Activated gamma-delta T cell (primary cell): ENCODE measurements around the gene NHERF1.

Experiments
- DNase-seq: peaks from one replicate; lab custom pipeline; 2025; lab: John Stamatoyannopoulos, UW

Gene NHERF1

DNA sequence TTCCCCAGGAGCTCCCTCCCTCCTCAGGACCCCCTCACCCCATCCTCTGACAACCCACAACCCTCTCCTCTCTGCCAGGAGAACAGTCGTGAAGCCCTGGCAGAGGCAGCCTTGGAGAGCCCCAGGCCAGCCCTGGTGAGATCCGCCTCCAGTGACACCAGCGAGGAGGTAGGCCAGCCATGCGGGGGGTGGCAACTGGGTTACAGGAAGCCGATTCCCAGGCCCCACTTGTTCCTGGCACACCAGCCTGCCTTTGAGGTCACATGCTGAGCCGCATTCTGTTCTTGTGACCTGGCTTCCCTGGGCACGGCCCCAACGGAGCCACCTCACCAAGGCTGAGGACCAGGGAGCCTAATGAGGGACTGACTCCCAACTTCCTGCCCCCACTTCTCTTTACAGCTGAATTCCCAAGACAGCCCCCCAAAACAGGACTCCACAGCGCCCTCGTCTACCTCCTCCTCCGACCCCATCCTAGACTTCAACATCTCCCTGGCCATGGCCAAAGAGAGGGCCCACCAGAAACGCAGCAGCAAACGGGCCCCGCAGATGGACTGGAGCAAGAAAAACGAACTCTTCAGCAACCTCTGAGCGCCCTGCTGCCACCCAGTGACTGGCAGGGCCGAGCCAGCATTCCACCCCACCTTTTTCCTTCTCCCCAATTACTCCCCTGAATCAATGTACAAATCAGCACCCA is 19.8 kb downstream of the NHERF1 start:
- no peak for DNase-seq

DNA sequence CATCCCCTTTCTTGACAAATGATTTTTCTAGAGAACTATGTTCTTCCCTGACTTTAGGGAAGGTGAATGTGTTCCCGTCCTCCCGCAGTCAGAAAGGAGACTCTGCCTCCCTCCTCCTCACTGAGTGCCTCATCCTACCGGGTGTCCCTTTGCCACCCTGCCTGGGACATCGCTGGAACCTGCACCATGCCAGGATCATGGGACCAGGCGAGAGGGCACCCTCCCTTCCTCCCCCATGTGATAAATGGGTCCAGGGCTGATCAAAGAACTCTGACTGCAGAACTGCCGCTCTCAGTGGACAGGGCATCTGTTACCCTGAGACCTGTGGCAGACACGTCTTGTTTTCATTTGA is 20.3 kb downstream of the NHERF1 start:
- DNase-seq, result no peak

DNA sequence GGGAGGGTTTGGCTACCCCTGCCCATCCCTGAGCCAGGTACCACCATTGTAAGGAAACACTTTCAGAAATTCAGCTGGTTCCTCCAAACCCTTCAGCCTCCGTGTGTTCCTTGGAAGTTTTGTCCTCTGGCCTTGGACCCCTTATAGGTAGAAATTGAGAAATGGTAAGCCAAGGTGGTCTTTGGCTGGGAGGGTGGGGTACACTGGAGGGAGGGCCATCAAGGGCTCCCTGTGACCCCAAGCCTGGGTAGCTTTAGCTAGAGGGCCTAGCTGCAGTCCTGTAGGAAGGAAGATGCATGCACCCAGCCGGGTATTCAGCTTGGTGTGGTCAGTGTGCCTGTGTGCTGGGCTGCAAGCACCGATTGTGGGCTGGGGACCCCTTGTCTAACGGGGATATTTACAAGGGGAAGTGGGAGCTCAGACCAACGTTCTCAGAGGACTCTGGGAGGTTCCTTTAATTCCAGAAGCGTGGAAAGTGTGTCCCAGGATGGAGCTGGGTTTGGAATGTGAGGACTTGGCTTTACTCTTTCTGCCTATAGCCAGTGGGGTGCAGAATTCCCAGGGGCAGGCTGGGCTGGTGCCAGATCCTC is 20.9 kb downstream of the NHERF1 start:
- DNase-seq, result no peak

DNA sequence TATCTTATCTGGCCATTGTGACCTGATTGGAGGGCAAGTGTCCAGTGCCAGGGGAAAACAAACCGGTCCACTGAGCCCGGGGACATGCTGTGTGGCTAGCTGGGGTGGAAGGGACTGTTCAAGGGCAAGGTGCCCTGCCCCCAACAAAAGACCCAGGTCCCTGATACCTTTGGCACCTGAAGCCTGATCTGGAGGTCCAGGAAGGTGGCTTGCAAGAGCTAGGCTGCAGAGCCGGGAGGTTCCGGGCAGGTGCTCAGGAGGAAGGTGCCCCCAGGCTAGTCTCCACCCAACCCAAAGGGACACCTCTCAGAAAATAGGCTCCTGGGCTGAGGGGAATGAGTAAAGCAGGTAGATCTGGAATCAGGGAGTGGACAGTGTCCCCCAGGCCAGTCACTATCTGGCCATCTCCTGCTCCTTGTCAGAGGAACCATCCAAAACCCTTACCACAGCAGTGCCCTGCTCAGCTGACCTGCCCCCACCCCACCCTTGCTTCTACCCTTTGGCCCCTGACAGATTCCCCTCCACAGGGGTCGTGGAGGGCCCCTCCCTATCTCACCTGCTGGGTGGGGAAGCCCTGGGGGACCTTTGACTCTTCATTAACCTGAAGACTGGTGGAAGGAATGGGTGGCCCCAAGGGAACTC is 21.5 kb downstream of the NHERF1 start:
- DNase-seq, result no peak

DNA sequence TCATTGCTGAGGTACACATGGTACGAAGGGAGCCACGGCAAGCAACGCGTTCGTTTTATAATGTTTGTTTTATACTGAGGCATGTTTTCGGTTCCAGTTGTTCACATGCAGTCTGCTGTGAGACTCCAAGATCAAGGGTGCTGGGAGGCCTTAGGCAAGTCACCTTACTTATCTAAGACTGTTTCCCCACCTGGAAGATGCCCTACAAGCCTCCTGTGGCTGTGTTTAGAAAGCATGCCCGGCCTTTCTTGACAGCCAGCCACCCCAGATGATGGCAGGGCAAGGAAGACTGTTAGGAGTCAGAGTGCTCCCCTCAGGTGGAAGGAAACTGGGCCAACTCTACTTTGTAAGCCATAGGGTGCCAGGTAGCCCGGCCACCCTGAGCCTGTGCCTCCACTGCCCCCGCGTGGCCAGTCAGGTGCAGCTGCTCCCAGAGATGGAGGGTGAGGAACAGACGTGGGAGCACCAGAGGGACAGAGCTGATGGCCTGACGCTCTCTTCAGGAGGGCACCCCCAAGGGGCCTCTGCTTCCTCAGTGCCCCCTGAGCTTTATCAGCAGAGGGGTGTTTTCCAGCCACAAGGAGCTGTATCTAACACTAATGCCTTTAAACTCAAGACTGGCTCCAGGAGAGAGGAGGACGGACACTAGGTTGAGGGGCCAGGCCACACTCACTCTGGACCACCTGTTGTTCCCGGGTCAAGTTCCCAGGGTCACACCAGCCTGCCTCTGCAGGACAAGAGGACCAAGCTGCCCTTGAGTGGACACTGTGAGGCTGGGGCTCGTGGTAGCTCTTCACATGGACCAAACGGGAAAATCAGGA is 22.3 kb downstream of the NHERF1 start:
- peak; percentile 50 for DNase-seq

DNA sequence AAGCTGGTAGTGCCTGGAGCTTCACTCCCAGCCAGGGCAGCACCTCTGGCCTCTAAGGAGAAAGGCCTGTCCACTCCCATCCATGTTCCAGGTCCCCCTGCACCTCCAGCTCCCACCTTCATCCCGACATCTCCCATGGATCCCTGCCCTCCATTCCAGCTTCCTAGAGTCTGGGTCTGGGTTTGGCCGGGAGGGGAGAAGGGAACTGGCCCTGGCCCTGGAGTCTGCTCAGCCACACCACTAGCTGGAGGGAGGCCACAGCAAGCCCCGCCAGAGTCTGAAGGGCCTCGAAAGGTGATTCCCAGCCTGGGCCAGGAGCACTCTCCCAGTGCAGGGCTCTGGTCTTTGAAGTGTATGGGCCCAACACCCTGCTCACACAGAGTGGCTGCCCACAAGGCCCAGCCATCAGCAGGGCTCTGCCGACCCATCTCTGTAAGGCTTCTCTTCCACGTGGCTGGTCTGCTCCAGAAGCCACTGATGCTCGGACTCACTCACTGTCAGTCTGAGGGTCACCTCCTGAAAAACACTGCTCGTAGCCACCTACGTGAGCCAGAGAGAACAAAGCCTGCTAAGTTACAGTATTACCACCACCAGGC is 23.0 kb downstream of the NHERF1 start:
- no peak for DNase-seq

DNA sequence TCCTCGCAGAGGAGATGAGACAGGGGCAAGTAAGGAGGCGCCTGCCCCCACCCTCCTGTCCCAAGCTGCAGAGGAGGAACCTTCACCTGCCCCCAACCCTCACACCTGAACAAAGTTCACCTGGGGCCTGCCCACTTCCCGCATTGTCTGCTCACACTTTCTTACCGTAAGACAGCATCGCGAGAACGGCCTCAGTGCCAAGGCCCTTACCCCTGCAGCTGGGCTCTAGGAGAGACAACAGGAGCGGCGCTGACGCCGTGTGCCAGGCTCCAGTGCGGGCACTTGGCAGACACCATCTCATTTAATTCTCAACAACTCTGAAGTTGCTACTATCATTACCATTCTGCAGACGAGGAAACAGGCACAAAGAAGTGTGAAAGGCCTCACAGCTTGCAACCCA is 23.6 kb downstream of the NHERF1 start:
- no peak for DNase-seq

DNA sequence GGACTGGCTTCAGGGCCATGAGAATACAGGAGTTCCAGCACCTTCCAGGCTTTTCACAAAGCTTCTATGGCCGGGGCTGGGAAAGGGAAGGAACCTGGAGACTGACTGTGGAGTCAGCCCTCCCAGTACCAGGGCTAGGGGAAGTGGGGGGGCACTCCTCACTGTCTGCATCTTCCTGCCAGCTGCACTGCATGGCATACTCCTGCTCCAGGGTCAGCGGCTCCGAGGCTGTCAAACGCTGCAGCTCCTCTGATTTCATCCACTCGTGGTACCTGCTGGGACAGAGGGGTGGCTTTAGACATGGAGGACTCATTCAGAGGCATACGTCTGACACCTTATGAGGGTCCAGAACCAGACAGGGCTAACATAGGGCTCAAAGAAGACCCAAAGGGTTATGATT is 25.0 kb downstream of the NHERF1 start:
- no peak for DNase-seq

DNA sequence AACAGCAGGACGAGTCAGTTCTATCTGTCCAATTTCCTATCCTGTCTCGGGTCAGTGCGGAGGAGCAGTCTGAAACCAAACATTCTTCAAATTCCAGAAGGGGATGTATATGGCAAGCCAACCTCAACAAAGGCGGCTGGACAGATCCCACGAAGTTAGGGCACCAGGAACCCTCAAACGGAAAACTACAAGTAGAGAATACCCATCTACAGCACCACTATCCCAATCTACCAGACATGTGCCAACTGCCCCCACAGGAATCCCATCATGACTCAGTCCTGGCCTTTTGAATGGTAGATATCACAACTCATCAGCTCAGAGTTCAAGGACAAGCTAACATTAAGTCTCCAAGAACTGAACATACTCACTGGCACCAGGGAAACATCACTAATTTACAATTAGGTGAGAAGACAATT is 25.5 kb downstream of the NHERF1 start:
- no peak for DNase-seq

DNA sequence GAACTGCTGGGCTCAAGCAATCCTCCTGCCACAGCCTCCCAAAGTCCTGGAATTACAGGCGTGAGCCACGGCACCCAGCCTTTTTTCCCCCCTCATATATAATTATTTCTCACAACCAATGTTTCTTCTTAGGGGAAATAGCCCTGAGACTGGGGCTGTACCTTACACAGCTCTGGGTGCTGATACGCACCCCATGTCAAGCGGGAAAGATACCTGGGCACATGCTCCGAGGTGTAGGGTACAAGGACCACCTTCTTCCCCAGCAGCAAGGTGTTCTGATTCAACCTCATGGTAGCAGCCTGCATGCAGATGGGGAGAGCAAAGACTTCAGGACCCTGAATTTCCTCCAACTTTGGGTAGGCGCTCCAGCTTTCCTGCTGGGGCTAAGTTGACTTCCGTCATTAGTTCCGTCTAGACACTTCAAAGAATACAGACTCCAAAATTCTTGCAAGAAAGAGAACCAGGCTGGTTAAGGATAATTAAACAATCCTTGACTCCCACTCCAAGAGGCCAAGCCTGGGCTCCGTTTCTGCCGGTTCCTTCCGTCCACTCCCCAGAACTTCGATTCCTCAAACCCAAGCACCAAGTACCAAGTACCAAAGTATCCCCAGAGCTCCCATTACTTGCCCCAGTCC is 27.1 kb downstream of the NHERF1 start:
- no peak for DNase-seq

DNA sequence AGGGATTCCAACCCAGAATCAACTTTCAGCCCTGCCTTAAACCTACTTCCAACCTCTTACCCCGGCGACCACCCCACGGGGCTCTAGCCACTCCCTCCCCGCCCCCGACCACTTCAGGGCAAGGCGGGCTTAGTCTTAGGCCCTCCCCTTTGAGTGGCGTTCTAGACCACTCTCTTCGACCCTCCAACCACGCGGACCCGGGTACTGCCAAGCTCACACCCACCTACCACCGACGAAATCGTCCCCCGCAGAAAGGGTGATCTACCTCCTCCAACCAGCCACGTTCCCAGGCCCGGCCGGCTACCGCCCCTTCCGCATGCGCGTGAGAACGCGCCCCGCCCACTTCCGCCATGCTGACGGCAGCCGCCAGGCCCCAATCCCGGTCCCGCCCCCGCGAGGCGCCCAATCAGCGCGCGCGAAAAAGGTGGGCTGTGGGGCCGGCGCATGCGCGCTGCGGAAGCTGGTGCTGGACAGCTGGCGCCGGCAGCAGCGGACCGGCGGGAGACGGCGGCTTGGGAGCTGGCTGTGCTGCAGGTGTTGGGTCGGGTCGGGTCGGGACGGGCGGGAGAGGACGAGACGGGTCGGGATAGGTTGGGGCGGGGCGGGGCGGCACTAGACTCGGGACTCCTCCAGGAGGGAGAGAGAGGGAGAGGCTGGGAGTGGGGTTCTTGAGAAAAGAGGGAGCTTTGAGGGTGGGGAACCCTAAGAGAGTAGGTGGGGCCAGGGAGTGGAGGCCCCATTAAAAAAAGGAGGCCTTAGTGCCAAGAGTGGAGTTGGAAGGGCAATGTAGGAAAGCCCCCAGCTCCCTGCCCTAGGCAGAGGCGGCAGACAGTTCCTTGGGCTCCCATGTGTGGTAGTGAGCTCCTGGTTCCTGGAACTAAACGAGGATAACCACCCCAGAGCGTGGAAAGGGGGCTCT is 27.9 kb downstream of the NHERF1 start, which contains the start of gene NAT9:
Gene NAT9 (minus strand): TSS at position 302 of the 919 bp plus-strand sequence. CDS start 647 bp downstream, outside the sequence.
- DNase-seq, result peak; percentile 98

DNA sequence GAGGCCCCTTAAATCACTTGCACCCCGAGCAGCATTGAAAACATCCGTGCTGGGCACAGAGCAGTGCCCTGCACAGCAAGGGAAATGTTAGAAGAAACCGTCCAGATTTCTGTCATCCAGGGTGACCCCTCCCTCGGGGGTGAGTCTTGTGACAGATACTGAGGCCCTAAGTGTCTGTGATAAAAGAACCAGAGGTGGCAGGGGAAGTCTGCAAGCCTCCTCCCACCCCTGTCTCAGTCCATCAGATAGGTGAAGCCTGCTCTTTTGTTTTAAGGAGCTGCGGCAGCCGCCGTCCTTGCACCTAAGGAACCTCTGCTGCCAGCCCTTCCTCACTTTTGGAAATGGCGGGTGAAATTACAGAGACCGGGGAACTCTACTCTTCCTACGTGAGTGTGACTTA is 28.6 kb downstream of the NHERF1 start:
- no peak for DNase-seq

DNA sequence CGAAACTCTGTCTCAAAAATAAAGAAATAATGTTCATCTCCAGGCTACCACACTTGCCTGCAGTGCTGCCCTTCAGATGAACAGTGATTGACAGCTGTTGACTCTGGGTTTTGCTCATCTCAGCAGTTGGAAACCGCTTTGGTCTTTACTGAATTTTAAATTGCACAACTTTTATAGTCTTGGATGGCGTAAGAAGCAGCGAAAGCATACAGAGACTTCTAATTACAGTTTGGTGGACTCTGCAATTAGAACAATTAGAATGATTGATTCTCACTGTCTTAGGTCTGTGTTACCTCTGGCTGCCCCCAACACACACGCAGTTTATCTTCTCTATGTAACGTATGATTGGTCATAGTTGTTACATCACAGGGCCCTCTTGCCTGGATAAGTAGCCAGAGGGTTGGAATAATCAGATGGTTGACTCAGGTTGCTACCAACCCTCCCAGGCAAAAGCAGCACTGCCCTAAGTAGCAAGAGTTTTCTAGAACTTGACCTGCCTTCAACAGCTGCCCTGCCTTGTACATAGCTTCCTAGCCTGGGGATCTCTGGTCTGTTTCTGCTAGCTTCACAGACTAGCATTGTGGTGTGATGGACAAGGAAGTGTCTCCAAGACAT is 29.6 kb downstream of the NHERF1 start:
- no peak for DNase-seq

DNA sequence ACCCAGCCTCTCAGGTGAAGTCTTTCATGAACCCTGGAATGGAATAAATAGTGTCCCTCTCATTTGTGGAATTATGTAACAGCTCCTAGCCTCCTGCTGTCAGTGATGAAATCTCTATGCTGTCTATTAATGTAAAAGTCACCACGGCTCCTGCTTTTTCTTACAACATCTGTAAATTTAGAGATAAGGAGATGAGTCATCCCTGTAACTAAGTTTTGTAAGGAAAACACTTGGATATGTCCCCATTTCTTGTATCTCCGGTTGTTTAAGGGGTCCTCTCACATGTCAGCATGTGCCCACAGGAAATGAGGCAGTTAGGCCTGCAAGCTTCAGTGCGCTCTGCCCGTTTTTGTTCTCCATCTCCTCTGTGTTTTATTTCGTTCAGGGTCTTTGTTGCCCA is 30.5 kb downstream of the NHERF1 start:
- no peak for DNase-seq

DNA sequence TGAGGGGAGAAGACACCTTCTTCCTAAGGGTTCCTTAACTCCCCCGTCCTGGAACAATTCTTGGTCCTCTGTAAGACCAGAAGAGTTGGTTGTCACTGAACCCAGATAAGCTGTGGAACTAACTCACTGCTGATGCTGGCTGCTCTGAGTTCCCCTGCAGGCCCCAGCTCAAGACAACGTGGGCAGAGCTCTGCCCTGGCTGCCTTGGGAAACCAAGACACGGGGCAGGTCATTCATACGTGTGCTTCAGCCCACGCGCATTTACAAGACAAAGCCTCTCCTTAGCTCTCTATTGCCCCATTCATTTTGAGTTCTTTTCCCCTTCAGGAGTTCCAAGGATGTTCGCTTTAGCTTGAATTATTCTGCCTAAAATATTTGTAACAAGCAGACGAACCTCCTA is 31.1 kb downstream of the NHERF1 start:
- no peak for DNase-seq

DNA sequence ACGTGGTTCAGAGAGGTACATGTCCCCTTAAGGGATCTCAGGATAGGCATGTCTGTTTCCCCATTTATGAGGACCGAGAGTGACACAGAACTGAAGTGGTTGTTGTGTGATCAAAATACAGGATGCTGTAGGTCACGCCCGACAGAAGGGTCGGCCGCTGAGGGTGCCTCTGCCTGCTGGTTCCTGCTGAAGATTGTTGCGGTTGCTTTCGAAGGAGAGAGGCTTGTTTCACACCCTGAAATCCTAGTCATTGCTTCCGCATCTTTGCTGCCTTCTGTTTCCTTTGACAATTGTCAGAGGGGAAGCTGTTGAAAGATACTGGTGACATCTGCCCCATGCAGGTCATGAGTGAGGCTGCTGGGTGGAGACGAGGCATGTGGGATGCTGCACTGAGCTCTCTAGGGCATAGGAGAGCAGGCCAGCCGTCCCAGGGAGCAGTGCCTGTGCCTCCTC is 31.5 kb downstream of the NHERF1 start:
- DNase-seq, result peak; percentile 46

DNA sequence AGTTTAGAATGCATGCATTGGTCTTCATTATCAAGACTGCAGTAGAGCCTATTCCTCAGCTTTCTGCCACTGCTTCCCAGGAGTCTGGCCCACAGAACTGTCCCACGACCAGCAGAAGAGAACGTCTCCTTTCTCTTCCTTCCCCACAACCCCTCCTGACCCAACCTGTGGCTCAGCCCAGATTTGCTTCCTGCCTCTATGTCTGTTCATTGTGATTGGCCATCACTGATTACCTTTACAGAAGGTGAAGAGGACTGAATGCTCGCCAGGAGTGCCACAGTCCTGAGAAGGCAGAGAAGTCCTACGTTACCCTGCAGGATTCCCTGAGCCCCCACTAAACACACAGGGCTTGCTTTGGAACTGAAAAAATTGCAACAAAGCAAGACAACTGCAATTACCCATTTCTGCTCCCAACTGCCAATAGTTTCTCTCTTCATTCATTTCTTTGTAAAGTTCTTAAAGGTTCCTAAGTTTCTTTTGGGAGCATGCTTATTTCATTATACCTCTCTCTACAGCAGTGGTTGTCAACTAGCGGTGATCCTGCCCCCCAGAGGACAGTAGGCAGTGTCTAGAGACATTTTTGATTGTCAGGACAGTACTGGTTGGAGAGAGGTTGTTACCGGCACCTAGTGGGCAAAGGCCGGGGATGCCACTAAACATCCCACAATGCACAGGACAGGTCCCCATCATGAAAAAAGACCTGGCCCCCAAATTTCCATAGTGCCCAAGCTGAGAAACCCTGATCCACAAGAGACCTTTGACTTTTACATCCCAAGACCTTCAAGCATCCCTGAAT is 32.2 kb downstream of the NHERF1 start:
- no peak for DNase-seq

DNA sequence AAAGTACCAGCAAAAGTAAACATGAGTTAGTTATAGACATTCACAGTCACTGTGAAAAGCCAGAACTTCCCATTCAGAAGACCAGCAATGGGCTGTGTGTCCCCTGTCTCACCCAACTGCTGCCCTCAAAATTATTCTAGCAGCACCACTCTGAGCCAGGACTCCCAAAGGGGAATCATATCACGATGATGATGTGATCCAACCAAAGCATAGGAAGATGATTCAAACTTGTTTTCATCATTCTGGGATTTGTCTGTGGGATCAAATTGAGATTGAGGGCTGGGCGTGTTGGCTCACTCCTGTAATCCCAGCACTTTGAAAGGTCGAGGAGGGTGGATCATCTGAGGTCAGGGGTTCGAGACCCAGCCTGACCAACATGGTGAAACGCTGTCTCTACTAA is 34.1 kb downstream of the NHERF1 start:
- no peak for DNase-seq

DNA sequence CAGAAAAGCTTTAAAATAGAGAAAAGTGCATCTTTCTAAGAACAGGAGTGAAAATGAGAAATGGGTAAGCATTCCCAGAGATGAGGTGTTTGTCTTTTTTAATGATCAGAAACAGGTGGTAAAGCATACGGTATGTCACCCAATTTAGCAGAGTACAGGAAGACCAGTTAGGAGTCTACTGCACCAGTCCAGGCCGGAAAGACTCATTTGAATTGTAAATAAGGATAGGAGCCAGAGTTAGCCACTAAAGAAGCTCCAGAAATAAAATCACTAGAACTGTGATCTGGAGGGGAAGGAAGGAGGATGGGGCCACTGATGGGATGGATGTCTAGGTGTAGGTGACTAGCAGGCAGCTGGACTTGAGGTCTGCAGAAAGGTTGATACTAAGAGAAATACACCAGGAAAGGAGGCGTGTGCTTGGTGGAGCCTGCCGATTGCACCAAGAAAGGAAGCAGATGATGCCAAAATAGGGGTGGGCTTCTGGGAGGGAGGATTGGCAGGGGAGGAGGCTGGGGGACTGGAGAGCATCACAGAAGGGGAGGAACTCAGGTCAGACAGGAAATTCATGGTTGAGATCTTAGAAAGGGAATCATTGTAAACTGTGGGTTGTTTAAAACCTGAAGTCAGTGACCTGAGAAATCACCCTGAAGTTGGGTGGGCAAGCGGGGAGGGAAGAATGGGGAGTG is 35.8 kb downstream of the NHERF1 start:
- DNase-seq, result no peak
